ENCODE measurements around the gene OSTM1.

- TF ChIP-seq CTCF (conservative IDR thresholded peaks at IDR 0.05; ENCODE audit: low read length) (no peak), EZH2phosphoT487 (IDR thresholded peaks at IDR 0.05; ENCODE audit: borderline replicate concordance, low read depth, low read length) (no peak)
Observed at GRCh38 chr6:107999341-107999740, 75.2 kb downstream of the OSTM1 start.
